Suprapubic skin (tissue), 4 donors: ENCODE data around the gene MAP7.

Experiments
- CTCF ChIP-seq, 2 donors: fragments of 200-600 bp in 1 of 2; fragments of 450-650 bp in 1 of 2; sonication (generic) in 1 of 2; IDR thresholded peaks; one replicate each; pipeline ENCODE4 v1.5.1; 2016 to 2019; ENCODE audit warnings: antibody characterized with exemption in 2 of 2, mild to moderate bottlenecking in 1 of 2, moderate library complexity in 1 of 2
- EP300 ChIP-seq: sonication (generic); formaldehyde crosslinking; IDR thresholded peaks from one replicate; pipeline ENCODE4 v1.6.1; 2017; ENCODE audit warnings: antibody characterized with exemption
- POLR2A ChIP-seq, 2 donors: fragments of 450-650 bp; IDR thresholded peaks; one replicate each; pipeline ENCODE4 v1.6.1; 2017; ENCODE audit warnings: antibody characterized with exemption in 2 of 2, mild to moderate bottlenecking in 2 of 2, moderate library complexity in 2 of 2
- POLR2AphosphoS5 ChIP-seq, 3 donors: sonication (generic); formaldehyde crosslinking; IDR thresholded peaks; one replicate each; pipeline ENCODE4 v1.6.1; 2017; ENCODE audit warnings: antibody characterized with exemption in 3 of 3

- TF ChIP-seq CTCF (IDR thresholded peaks at IDR 0.05) (no peak), POLR2A (IDR thresholded peaks at IDR 0.05) (no peak), EP300 (no peak), POLR2AphosphoS5 (IDR thresholded peaks at IDR 0.05) (no peak)
These were observed 85.3 kb downstream of the MAP7 start for GRCh38 chr6:136464874-136465273.
